ENCODE data around the gene DPP7. TPM values are rescaled to one million over a fixed set of nuclear protein-coding genes. Genes with fewer than 3 reads are reported as not detected.
A peak's percentile ranks its signal among the peaks of the same experiment; 100 is the strongest.

DPP7 gene
- total RNA-seq, 1 experiment from 2014 or later, result 114 TPM

GRCh38 chr9:137070906-137071275, 43.6 kb downstream of the DPP7 start:
- Histone ChIP-seq H3K27ac (ENCODE audit: low read length) (peak overlapping the region; percentile 48), H3K4me3 (ENCODE audit: low read length) (peak overlapping the region; percentile 100), H3K4me1 (ENCODE audit: low read length) (peaks cover 40% of the 10 kb centered on the region), H3K9ac (ENCODE audit: low read length) (peak overlapping the region; percentile 95), H3K9me2 (replicated peaks; ENCODE audit: insufficient read depth, low read length) (no peaks in the 10 kb centered on the region), H3K27me3 (ENCODE audit: low read length) (no peaks in the 10 kb centered on the region), H3K36me3 (ENCODE audit: insufficient read depth, low read length) (0 out of 2 replicates have a peak, but pooled peaks cover 3% of the 10 kb centered on the region), H3K9me3 (ENCODE audit: low read length) (no peaks in the 10 kb centered on the region), H2AFZ (ENCODE audit: low read length) (peak overlapping the region; percentile 71; the same call in 1 of the 2 replicates), H3K79me2 (ENCODE audit: low read length) (peaks cover 15% of the 10 kb centered on the region), H4K20me1 (ENCODE audit: insufficient read depth, low read depth, low read length) (peaks cover 17% of the 10 kb centered on the region), H3K4me2 (ENCODE audit: low read depth, low read length, poor library complexity, severe bottlenecking) (peak overlapping the region; percentile 100)
- peak; percentile 66 for DNase-seq

DNA sequence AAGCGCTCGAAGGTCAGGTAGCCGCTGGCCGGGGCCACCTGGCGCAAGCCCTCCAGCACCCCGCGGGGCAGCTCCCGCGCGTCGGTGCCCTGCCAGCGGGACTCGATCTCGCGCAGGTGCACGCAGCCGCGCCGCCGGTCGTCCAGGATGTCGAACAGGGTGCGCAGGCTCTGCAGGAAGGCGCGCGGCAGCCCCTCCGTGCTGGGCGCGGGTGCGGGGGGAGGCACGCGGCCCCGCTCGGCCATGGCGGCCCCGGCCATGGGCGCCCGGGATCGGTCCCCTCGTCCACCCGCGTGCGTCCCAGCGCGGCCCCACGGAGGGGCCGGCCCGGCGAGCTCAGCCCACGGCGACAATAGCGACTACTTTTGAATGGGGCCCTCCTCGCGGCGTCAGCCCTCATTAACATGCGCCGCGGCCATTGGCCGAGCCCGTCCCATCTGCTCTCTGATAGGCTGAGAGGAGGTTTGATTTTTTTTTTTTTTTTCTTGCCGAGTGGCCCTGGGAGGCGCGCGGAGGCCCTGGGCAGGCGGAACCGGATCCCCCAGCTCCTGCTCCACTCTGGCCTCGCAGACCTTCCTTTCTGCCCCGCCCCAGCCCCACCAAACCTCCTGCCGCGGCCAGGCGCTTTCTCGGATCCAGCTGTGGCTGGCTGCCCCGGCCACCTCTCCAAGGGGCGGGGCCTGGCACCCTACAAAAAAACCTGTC, 44.2 kb downstream of the DPP7 start, which contains the start of gene SAPCD2:
Gene SAPCD2, minus strand, starts transcription at position 357 of the 705 bp plus-strand sequence. Its CDS starts 97 bp downstream, at position 260.
- H3K36me3 ChIP-seq (ENCODE audit: insufficient read depth, low read length), result 0 out of 2 replicates have a peak, but pooled peaks cover 3% of the 10 kb centered on the region
- H3K4me3 ChIP-seq (ENCODE audit: low read length), result peak within 1 kb of the TSS; percentile 100
- H3K27ac ChIP-seq (ENCODE audit: low read length), result peak within 1 kb of the TSS; percentile 64
- H2AFZ ChIP-seq (ENCODE audit: low read length), result peak within 1 kb of the TSS; percentile 71; the same call in 1 of the 2 replicates
- H3K9ac ChIP-seq (ENCODE audit: low read length), result peak within 1 kb of the TSS; percentile 95
- H4K20me1 ChIP-seq (ENCODE audit: insufficient read depth, low read depth, low read length), result peaks cover 17% of the 10 kb centered on the region
- H3K27me3 ChIP-seq (ENCODE audit: low read length), result no peaks in the 10 kb centered on the region
- H3K4me2 ChIP-seq (ENCODE audit: low read depth, low read length, poor library complexity, severe bottlenecking), result peak within 1 kb of the TSS; percentile 100
- no peaks in the 10 kb centered on the region for H3K9me2 ChIP-seq (replicated peaks; ENCODE audit: insufficient read depth, low read length)
- H3K79me2 ChIP-seq (ENCODE audit: low read length), result peaks cover 15% of the 10 kb centered on the region
- H3K4me1 ChIP-seq (ENCODE audit: low read length), result peaks cover 38% of the 10 kb centered on the region
- no peaks in the 10 kb centered on the region for H3K9me3 ChIP-seq (ENCODE audit: low read length)
- peak; percentile 98 for DNase-seq

GRCh38 chr9:137069508-137070091, 44.9 kb downstream of the DPP7 start:
- DNase-seq, result peak; percentile 60
- Histone ChIP-seq H3K79me2 (ENCODE audit: low read length) (peaks cover 15% of the 10 kb centered on the region), H3K9ac (ENCODE audit: low read length) (peak overlapping the region; percentile 95), H3K4me1 (ENCODE audit: low read length) (peaks cover 31% of the 10 kb centered on the region), H4K20me1 (ENCODE audit: insufficient read depth, low read depth, low read length) (peaks cover 18% of the 10 kb centered on the region), H3K27ac (ENCODE audit: low read length) (peak overlapping the region; percentile 64), H3K27me3 (ENCODE audit: low read length) (no peaks in the 10 kb centered on the region), H3K9me3 (ENCODE audit: low read length) (no peaks in the 10 kb centered on the region), H3K9me2 (replicated peaks; ENCODE audit: insufficient read depth, low read length) (no peaks in the 10 kb centered on the region), H3K4me3 (ENCODE audit: low read length) (peak overlapping the region; percentile 100), H2AFZ (ENCODE audit: low read length) (no peak overlapping the region), H3K36me3 (ENCODE audit: insufficient read depth, low read length) (0 out of 2 replicates have a peak, but pooled peaks cover 3% of the 10 kb centered on the region), H3K4me2 (ENCODE audit: low read depth, low read length, poor library complexity, severe bottlenecking) (peak overlapping the region; percentile 100)

DNA sequence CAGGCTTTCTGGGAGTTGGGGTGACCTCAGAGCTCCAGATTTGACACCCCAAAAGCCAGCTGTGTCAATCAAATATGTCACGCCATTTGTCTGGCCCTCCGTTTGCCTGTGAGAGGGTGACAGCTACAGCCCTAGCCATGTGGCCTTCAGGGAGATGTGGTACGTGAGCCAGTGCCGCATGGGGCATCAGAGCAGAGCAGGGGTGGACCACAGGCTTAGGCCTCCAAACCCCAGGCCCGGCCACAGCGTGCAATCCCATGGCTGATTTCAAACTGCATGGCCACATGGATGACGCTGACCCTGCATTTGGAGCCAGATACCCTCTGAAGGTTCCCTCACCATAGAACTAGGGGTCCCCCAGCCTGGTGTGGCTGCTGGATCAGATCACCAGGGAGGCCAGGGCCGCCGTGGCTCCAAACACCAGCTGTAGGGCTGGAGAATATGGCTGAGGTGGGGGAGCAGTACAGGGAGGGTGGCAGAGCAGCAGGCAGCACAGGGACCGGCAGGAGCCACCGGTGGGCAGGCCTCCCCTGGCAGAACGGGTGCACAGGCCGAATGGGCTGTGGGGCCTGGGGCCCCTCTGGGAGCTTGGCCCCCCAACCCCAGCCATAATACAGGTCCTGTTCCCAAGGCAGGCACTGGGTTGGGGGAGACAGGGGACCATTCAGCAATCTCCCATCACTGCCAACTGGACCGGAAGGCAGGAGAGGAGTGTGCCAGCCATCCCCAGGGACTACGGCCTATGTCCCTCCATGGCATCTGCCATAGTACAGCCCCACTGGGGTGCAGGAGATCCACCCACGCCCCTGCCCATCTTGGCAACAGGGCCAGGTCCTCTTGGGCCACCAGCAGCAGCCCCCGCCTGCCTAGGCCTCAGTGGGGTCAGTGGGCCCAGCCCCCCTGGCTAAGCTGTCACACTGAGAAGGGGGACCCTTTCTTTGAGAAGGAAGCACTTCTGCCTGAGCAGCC, 45.7 kb downstream of the DPP7 start:
- no peaks in the 10 kb centered on the region for H3K27me3 ChIP-seq (ENCODE audit: low read length)
- H3K4me2 ChIP-seq (ENCODE audit: low read depth, low read length, poor library complexity, severe bottlenecking), result peak overlapping the region; percentile 100
- no peak overlapping the region for H2AFZ ChIP-seq (ENCODE audit: low read length)
- peaks cover 26% of the 10 kb centered on the region for H4K20me1 ChIP-seq (ENCODE audit: insufficient read depth, low read depth, low read length)
- peak overlapping the region; percentile 64 for H3K27ac ChIP-seq (ENCODE audit: low read length)
- H3K9ac ChIP-seq (ENCODE audit: low read length), result peak overlapping the region; percentile 95
- peaks cover 15% of the 10 kb centered on the region for H3K79me2 ChIP-seq (ENCODE audit: low read length)
- H3K36me3 ChIP-seq (ENCODE audit: insufficient read depth, low read length), result peaks cover 5% of the 10 kb centered on the region; the same call in 1 of the 2 replicates
- no peak for DNase-seq
- peaks cover 28% of the 10 kb centered on the region for H3K4me1 ChIP-seq (ENCODE audit: low read length)
- no peaks in the 10 kb centered on the region for H3K9me3 ChIP-seq (ENCODE audit: low read length)
- H3K9me2 ChIP-seq (replicated peaks; ENCODE audit: insufficient read depth, low read length), result no peaks in the 10 kb centered on the region
- peak overlapping the region; percentile 100 for H3K4me3 ChIP-seq (ENCODE audit: low read length)

DNA sequence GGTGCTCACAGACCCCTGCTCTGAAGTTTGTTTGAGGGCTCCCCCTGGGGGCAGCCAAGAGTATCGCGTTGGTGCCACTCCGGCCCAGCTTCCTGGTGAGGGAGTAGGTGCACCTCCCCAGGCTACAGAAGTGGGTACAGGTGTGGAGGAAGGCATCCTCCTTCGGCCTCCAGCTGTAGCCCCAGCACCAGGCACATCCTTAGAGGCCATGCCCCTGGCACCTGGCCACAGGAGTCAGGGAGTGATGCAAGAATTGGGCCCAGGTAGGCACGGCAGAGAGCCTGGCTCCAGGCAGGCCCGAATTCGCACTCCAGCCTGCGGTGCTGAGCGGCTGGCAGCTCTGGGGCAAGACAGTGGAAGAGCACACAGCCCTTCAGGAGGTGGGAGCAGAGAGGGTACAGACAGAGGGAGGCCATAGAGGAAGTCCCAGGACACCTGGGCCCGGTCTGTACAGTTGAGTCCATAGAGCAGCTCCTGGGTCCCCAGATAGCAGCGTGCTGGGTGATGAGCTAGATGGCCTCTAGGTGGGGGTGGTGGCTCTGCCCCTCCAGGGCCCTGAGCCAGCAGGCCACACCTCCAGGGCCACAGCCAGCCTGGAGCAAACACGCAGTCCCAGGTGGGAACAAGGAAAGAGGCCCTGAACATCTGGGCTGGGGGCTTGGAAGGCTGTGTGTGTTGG, 46.5 kb downstream of the DPP7 start:
- H3K9me2 ChIP-seq (replicated peaks; ENCODE audit: insufficient read depth, low read length), result no peaks in the 10 kb centered on the region
- peak overlapping the region; percentile 100 for H3K4me2 ChIP-seq (ENCODE audit: low read depth, low read length, poor library complexity, severe bottlenecking)
- H2AFZ ChIP-seq (ENCODE audit: low read length), result no peak overlapping the region
- no peaks in the 10 kb centered on the region for H3K9me3 ChIP-seq (ENCODE audit: low read length)
- H3K36me3 ChIP-seq (ENCODE audit: insufficient read depth, low read length), result peaks cover 7% of the 10 kb centered on the region; the same call in 1 of the 2 replicates
- DNase-seq, result peak; percentile 96
- peaks cover 28% of the 10 kb centered on the region for H3K4me1 ChIP-seq (ENCODE audit: low read length)
- peak overlapping the region; percentile 95 for H3K9ac ChIP-seq (ENCODE audit: low read length)
- H3K4me3 ChIP-seq (ENCODE audit: low read length), result peak overlapping the region; percentile 100
- H3K79me2 ChIP-seq (ENCODE audit: low read length), result peaks cover 15% of the 10 kb centered on the region
- H3K27me3 ChIP-seq (ENCODE audit: low read length), result no peaks in the 10 kb centered on the region
- peak overlapping the region; percentile 64 for H3K27ac ChIP-seq (ENCODE audit: low read length)
- H4K20me1 ChIP-seq (ENCODE audit: insufficient read depth, low read depth, low read length), result peaks cover 30% of the 10 kb centered on the region

GRCh38 chr9:137066096-137066861, 48.3 kb downstream of the DPP7 start:
- no peak for DNase-seq
- Histone ChIP-seq H3K4me1 (ENCODE audit: low read length) (peaks cover 26% of the 10 kb centered on the region), H3K36me3 (ENCODE audit: insufficient read depth, low read length) (peaks cover 7% of the 10 kb centered on the region; the same call in 1 of the 2 replicates), H3K9me2 (replicated peaks; ENCODE audit: insufficient read depth, low read length) (no peaks in the 10 kb centered on the region), H3K4me2 (ENCODE audit: low read depth, low read length, poor library complexity, severe bottlenecking) (no peak overlapping the region), H4K20me1 (ENCODE audit: insufficient read depth, low read depth, low read length) (peaks cover 30% of the 10 kb centered on the region), H3K27ac (ENCODE audit: low read length) (no peak overlapping the region), H3K9me3 (ENCODE audit: low read length) (no peaks in the 10 kb centered on the region), H3K9ac (ENCODE audit: low read length) (no peak overlapping the region), H3K79me2 (ENCODE audit: low read length) (peaks cover 15% of the 10 kb centered on the region), H3K27me3 (ENCODE audit: low read length) (no peaks in the 10 kb centered on the region), H3K4me3 (ENCODE audit: low read length) (no peak overlapping the region), H2AFZ (ENCODE audit: low read length) (no peak overlapping the region)

DNA sequence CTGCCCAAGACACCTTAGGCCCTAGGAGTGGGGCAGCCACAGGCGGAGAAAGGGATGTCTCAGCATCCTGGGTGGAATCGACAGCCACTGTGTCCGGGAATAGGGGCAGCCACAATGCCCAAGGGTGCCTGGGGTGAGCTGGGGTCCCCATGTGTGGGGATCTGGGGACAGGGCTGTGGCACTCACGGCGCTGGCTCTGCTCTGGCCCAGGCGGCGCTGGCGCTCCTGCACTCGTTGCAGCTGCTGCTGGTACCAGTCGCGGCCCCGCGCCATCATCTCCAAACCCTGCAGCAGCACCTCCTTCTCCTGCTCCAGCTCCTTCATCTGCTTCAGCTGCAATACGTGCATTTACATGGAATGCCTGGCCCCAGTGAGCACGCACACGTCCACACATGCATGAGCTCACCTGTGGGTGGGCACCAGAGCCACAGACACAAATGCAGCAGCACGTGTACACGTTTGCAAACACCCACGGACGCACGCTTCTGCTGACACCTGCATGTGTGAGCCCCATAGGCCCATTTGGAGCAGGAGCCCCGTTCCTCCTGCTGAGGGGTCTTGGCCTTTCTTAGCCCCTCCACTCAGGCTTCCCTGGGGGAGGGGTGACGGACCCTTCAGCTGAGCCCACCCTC, 49.1 kb downstream of the DPP7 start:
- Histone ChIP-seq H2AFZ (ENCODE audit: low read length) (no peak overlapping the region), H3K4me3 (ENCODE audit: low read length) (no peak overlapping the region), H3K4me2 (ENCODE audit: low read depth, low read length, poor library complexity, severe bottlenecking) (no peak overlapping the region), H3K9ac (ENCODE audit: low read length) (no peak overlapping the region), H3K4me1 (ENCODE audit: low read length) (peaks cover 19% of the 10 kb centered on the region), H3K27me3 (ENCODE audit: low read length) (no peaks in the 10 kb centered on the region), H3K36me3 (ENCODE audit: insufficient read depth, low read length) (peaks cover 7% of the 10 kb centered on the region; the same call in 1 of the 2 replicates), H3K9me3 (ENCODE audit: low read length) (no peaks in the 10 kb centered on the region), H3K79me2 (ENCODE audit: low read length) (peaks cover 15% of the 10 kb centered on the region), H3K9me2 (replicated peaks; ENCODE audit: insufficient read depth, low read length) (no peaks in the 10 kb centered on the region), H3K27ac (ENCODE audit: low read length) (no peak overlapping the region), H4K20me1 (ENCODE audit: insufficient read depth, low read depth, low read length) (peaks cover 30% of the 10 kb centered on the region)
- no peak for DNase-seq
